RWPE2 (cell line): ENCODE measurements around the gene LARGE2.
A peak's percentile ranks its signal among the peaks of the same experiment; 100 is the strongest.

Experiments used
- ATAC-seq: fragments of 200-7000 bp; cut with Tn5 transposase; 3 replicates; pipeline ENCODE4 v1.9.1; 2021; ENCODE audit warnings: low read depth
- DNase-seq: peaks from one replicate; pipeline ENCODE4 v3.0.0-alpha.2; 2020; ENCODE audit warnings: low spot score
- H3K27ac ChIP-seq: fragments of 450-650 bp; 2 replicates; pipeline ENCODE4 v1.5.1; 2017; ENCODE audit warnings: mild to moderate bottlenecking; ENCODE audit not compliant: poor library complexity, severe bottlenecking
- H3K27me3 ChIP-seq: fragments of 250-450 bp; sonication (Bioruptor Pico); 2 replicates; pipeline ENCODE4 v1.5.1; 2021; ENCODE audit warnings: mild to moderate bottlenecking, moderate library complexity; ENCODE audit not compliant: insufficient read depth, poor library complexity, severe bottlenecking
- H3K36me3 ChIP-seq: fragments of 250-450 bp; sonication (Bioruptor Pico); 2 replicates; pipeline ENCODE4 v1.5.1; 2020; ENCODE audit warnings: low read depth, mild to moderate bottlenecking, moderate library complexity
- H3K4me1 ChIP-seq: fragments of 250-450 bp; sonication (Bioruptor Pico); 2 replicates; pipeline ENCODE4 v1.5.1; 2021; ENCODE audit warnings: mild to moderate bottlenecking, moderate library complexity; ENCODE audit not compliant: insufficient read depth, poor library complexity, severe bottlenecking
- H3K4me3 ChIP-seq: fragments of 250-450 bp; sonication (Bioruptor Pico); 2 replicates; pipeline ENCODE4 v1.5.1; 2021; ENCODE audit warnings: mild to moderate bottlenecking, moderate library complexity; ENCODE audit not compliant: severe bottlenecking
- H3K9me3 ChIP-seq: fragments of 250-450 bp; sonication (Bioruptor Pico); 2 replicates; pipeline ENCODE4 v1.5.1; 2021; ENCODE audit warnings: mild to moderate bottlenecking, moderate library complexity; ENCODE audit not compliant: severe bottlenecking
- CTCF ChIP-seq: fragments of 450-650 bp; IDR thresholded peaks from one replicate; pipeline ENCODE4 v1.5.1; 2017; ENCODE audit warnings: mild to moderate bottlenecking, moderate library complexity; ENCODE audit not compliant: poor library complexity, severe bottlenecking

The LARGE2 gene

GRCh38 chr11:45926536-45927331 lies 4.3 kb downstream of the LARGE2 start:
- H3K4me3 ChIP-seq, result no peak overlapping the region
- TF ChIP-seq CTCF, result no peak
- H3K27me3 ChIP-seq, result no peaks in the 10 kb centered on the region
- DNase-seq (peak; percentile 46), ATAC-seq (no peak)
- H3K27ac ChIP-seq, result peak overlapping the region; percentile 95
- H3K9me3 ChIP-seq, result no peaks in the 10 kb centered on the region
- H3K4me1 ChIP-seq, result peaks cover 38% of the 10 kb centered on the region
- peaks cover 33% of the 10 kb centered on the region for H3K36me3 ChIP-seq

- peaks cover 33% of the 10 kb centered on the region for H3K36me3 ChIP-seq
- ATAC-seq (no peak), DNase-seq (peak; percentile 48)
- TF ChIP-seq CTCF, result no peak
- H3K4me3 ChIP-seq, result no peak overlapping the region
- peak overlapping the region; percentile 95 for H3K27ac ChIP-seq
- peaks cover 44% of the 10 kb centered on the region for H3K4me1 ChIP-seq
- H3K9me3 ChIP-seq, result no peaks in the 10 kb centered on the region
- H3K27me3 ChIP-seq, result no peaks in the 10 kb centered on the region
Measured at GRCh38 chr11:45927332-45927683, 4.9 kb downstream of the LARGE2 start.

GRCh38 chr11:45927684-45928413 lies 5.4 kb downstream of the LARGE2 start:
- peak overlapping the region; percentile 95 for H3K27ac ChIP-seq
- ATAC-seq, result no peak
- no peak for TF ChIP-seq CTCF

GRCh38 chr11:45928535-45929215 lies 6.2 kb downstream of the LARGE2 start:
- no peak overlapping the region for H3K4me3 ChIP-seq
- peaks cover 54% of the 10 kb centered on the region for H3K4me1 ChIP-seq
- H3K27ac ChIP-seq, result peak overlapping the region; percentile 95
- peak; percentile 74 for DNase-seq
- H3K36me3 ChIP-seq, result peaks cover 40% of the 10 kb centered on the region
- ATAC-seq, result peak; percentile 33
- no peaks in the 10 kb centered on the region for H3K27me3 ChIP-seq
- no peak for TF ChIP-seq CTCF
- no peaks in the 10 kb centered on the region for H3K9me3 ChIP-seq

More at GRCh38 chr11:45927684-45928413, 5.4 kb downstream of the LARGE2 start:
- H3K36me3 ChIP-seq, result peaks cover 36% of the 10 kb centered on the region
- no peaks in the 10 kb centered on the region for H3K9me3 ChIP-seq
- DNase-seq, result peak; percentile 46
- H3K27me3 ChIP-seq, result no peaks in the 10 kb centered on the region
- peaks cover 49% of the 10 kb centered on the region for H3K4me1 ChIP-seq
- H3K4me3 ChIP-seq, result no peak overlapping the region
